Karpas-422 (cell line): ENCODE measurements around the gene PRSS1. TPM values are rescaled to one million over a fixed set of nuclear protein-coding genes. Genes with fewer than 3 reads are reported as not detected.

ENCODE experiments used
- DNase-seq: peaks from one replicate; pipeline ENCODE4 v3.0.0-alpha.2; 2015
- H2AFZ ChIP-seq: fragments of 200-600 bp; sonication (generic); 2 replicates; pipeline ENCODE4 v1.6.1; 2014; ENCODE audit warnings: antibody characterized with exemption, low read length, mixed read lengths
- H3K27ac ChIP-seq: fragments of 200-600 bp; sonication (generic); 2 replicates; pipeline ENCODE4 v1.5.1; 2014; ENCODE audit warnings: mild to moderate bottlenecking, low read length, moderate library complexity
- H3K27me3 ChIP-seq: fragments of 200-600 bp; sonication (generic); 2 replicates; pipeline ENCODE4 v1.6.1; 2014; ENCODE audit warnings: low read length, mixed read lengths
- H3K36me3 ChIP-seq: fragments of 200-600 bp; sonication (generic); 2 replicates; pipeline ENCODE4 v1.6.1; 2014; ENCODE audit warnings: low read length, mixed read lengths; ENCODE audit not compliant: insufficient read depth
- H3K4me1 ChIP-seq: fragments of 200-600 bp; sonication (generic); 2 replicates; pipeline ENCODE4 v1.6.1; 2014; ENCODE audit warnings: mild to moderate bottlenecking, low read length, mixed read lengths
- H3K4me2 ChIP-seq: fragments of 200-600 bp; sonication (generic); 2 replicates; pipeline ENCODE4 v1.6.1; 2014; ENCODE audit warnings: low read length, low read depth, mild to moderate bottlenecking; ENCODE audit not compliant: poor library complexity, severe bottlenecking
- H3K4me3 ChIP-seq: fragments of 200-600 bp; sonication (generic); 2 replicates; pipeline ENCODE4 v1.5.1; 2014; ENCODE audit warnings: mild to moderate bottlenecking, antibody characterized with exemption, low read length, mixed read lengths
- H3K79me2 ChIP-seq: fragments of 200-600 bp; sonication (generic); 2 replicates; pipeline ENCODE4 v1.6.1; 2014; ENCODE audit warnings: mild to moderate bottlenecking, low read length, mixed read lengths
- H3K9ac ChIP-seq: fragments of 200-600 bp; sonication (generic); 2 replicates; pipeline ENCODE4 v1.6.0; 2014; ENCODE audit warnings: low read length
- H3K9me2 ChIP-seq: fragments of 200-600 bp; sonication (generic), shearing (Covaris generic); replicated peaks from 2 replicates; pipeline ENCODE4 v1.6.0; 2014; ENCODE audit warnings: mild to moderate bottlenecking, low read length, moderate library complexity; ENCODE audit not compliant: insufficient read depth
- H3K9me3 ChIP-seq: fragments of 300-700, 200-600 bp; sonication (generic); 2 replicates; pipeline ENCODE4 v1.6.1; 2014; ENCODE audit warnings: low read length, mixed read lengths
- H4K20me1 ChIP-seq: fragments of 200-600 bp; sonication (generic); 2 replicates; pipeline ENCODE4 v1.6.1; 2014; ENCODE audit warnings: mild to moderate bottlenecking, antibody characterized with exemption, low read length, low read depth; ENCODE audit not compliant: insufficient read depth
- total RNA-seq: library from RNA; depleted of rRNA; stranded (reverse); fragments of >200 nt; shearing (Covaris generic); gene quantifications from 2 replicates; pipeline ENCODE4 v1.2.3, GENCODE V29; 2014; ENCODE audit warnings: low replicate concordance

Gene PRSS1
- total RNA-seq, 1 experiment from 2014 or later, result not detected

DNA sequence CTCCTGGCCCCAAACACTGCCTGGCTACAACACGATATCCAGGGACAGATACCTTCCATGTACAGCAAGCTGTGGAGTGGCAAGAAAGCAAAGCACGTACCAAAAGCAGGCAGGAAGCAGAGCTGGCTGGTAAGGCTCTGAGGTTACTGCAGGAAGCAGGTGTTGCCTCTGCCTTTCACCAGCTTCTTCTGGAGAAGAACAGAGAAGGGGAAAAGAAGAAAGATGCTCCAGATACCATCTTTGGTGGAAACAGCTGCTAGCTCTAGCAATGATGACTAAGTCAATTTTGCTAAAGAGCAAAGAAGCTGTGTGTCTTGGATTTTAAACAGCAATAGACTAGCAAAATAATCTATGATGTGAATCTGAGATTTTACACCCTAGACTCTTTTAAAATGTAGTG is 34.9 kb upstream of the PRSS1 start:
- Histone ChIP-seq H3K4me1 (no peaks in the 10 kb centered on the region), H3K27me3 (no peaks in the 10 kb centered on the region), H3K4me2 (no peak overlapping the region), H4K20me1 (no peaks in the 10 kb centered on the region), H3K36me3 (no peaks in the 10 kb centered on the region), H3K4me3 (no peak overlapping the region), H3K9me3 (no peaks in the 10 kb centered on the region), H3K27ac (no peak overlapping the region), H3K9ac (no peak overlapping the region), H3K9me2 (no peaks in the 10 kb centered on the region), H2AFZ (no peak overlapping the region), H3K79me2 (no peaks in the 10 kb centered on the region)
- no peak for DNase-seq

DNA sequence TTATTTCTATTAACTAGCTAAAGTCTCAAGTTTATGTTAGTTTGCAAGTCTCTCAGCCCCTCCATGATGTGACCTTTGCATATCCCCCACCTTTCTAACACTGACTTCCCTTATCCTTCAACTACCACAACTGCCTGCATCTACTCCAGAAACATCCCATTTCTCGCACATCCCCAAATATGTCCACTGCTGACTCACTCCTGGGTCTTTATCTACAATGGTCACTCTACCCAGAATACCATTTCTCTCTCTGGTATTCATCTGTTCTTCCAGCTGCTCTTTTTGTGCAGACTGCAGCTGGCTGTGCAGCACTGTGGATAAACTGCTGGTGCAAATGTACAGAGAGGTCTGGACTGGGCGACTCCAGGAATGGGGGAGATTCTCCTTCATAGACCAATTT is 32.7 kb upstream of the PRSS1 start:
- Histone ChIP-seq H2AFZ (no peak overlapping the region), H4K20me1 (no peaks in the 10 kb centered on the region), H3K27me3 (no peaks in the 10 kb centered on the region), H3K9me2 (no peaks in the 10 kb centered on the region), H3K4me2 (no peak overlapping the region), H3K79me2 (no peaks in the 10 kb centered on the region), H3K9me3 (no peaks in the 10 kb centered on the region), H3K4me3 (no peak overlapping the region), H3K27ac (no peak overlapping the region), H3K9ac (no peak overlapping the region), H3K36me3 (no peaks in the 10 kb centered on the region), H3K4me1 (no peaks in the 10 kb centered on the region)
- no peak for DNase-seq

DNA sequence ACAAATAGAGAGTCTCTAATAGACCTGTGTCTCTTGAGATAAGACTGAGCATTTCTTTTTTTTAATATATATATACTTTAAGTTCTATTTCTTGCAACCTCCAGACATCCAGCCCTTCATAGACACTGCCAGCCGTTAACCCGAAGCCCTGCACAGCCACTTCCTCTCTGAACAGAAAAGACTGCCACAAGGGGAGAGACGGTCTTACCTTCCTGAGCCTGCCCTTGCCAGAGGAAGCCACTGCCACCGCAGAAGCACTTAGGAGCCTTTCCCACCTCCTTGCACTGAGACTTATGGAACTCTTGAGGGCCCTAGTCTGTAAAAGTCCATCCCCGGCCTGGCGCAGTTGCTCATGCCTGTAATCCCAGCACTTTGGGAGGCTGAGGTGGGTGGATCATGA is 31.8 kb upstream of the PRSS1 start:
- DNase-seq, result no peak
- Histone ChIP-seq H3K9ac (no peak overlapping the region), H3K27ac (no peak overlapping the region), H3K4me2 (no peak overlapping the region), H3K9me3 (no peaks in the 10 kb centered on the region), H3K27me3 (no peaks in the 10 kb centered on the region), H3K4me1 (no peaks in the 10 kb centered on the region), H3K9me2 (no peaks in the 10 kb centered on the region), H3K4me3 (no peak overlapping the region), H2AFZ (no peak overlapping the region), H3K79me2 (no peaks in the 10 kb centered on the region), H4K20me1 (no peaks in the 10 kb centered on the region), H3K36me3 (no peaks in the 10 kb centered on the region)

DNA sequence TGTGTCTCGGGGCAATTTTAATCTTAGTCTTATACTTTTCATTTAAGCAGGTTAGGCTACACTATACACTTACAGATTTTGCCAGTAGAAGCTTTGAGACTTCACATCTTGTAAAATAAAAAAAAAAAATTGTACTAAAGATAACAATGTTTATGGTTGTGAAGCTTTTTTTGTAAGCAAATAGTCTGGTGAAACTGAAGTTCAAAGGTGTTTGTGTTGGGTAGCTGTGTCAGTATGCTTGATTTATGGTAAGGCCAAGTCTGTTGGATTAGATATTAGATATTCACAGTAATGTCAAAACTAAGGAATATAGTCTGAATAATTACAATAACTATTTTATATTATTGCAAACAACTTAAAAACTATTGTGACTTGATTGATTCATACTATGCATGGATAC is 31.0 kb upstream of the PRSS1 start:
- Histone ChIP-seq H3K36me3 (no peaks in the 10 kb centered on the region), H3K27ac (no peak overlapping the region), H3K4me2 (no peak overlapping the region), H3K27me3 (no peaks in the 10 kb centered on the region), H3K4me3 (no peak overlapping the region), H3K9ac (no peak overlapping the region), H3K79me2 (no peaks in the 10 kb centered on the region), H4K20me1 (no peaks in the 10 kb centered on the region), H3K9me3 (no peaks in the 10 kb centered on the region), H2AFZ (no peak overlapping the region), H3K4me1 (no peaks in the 10 kb centered on the region), H3K9me2 (no peaks in the 10 kb centered on the region)
- DNase-seq, result no peak

DNA sequence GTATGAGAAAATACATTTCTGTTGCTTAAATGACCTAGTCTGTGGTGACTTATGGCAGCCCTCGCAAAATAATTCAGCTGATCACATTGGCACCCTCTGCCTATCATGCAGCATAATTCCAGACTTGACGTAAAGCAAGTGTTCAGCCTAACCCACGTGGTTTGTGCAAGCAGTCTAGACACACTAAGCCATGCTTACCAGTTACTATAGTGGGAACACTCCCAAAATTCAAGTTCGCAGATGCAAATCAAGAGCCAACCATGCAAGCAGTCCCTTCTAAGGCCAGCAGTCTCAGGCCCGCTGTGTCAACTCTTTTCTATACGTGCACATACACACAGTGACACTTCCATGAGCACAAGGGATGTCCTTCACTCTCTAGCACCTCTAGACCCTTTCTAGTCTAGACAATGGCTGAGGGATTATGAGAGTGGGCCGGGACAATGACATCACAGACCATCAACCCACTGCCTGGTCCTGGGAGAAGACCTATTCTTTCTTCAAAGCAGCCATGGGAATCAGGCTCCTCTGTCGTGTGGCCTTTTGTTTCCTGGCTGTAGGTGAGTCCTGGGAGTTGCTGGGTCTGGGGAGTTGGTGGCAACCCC is 29.0 kb upstream of the PRSS1 start:
- Histone ChIP-seq H3K9me3 (no peaks in the 10 kb centered on the region), H3K27ac (no peak overlapping the region), H3K4me3 (no peak overlapping the region), H4K20me1 (no peaks in the 10 kb centered on the region), H3K36me3 (no peaks in the 10 kb centered on the region), H2AFZ (no peak overlapping the region), H3K4me1 (no peaks in the 10 kb centered on the region), H3K27me3 (no peaks in the 10 kb centered on the region), H3K9me2 (no peaks in the 10 kb centered on the region), H3K4me2 (no peak overlapping the region), H3K79me2 (no peaks in the 10 kb centered on the region), H3K9ac (no peak overlapping the region)
- no peak for DNase-seq

DNA sequence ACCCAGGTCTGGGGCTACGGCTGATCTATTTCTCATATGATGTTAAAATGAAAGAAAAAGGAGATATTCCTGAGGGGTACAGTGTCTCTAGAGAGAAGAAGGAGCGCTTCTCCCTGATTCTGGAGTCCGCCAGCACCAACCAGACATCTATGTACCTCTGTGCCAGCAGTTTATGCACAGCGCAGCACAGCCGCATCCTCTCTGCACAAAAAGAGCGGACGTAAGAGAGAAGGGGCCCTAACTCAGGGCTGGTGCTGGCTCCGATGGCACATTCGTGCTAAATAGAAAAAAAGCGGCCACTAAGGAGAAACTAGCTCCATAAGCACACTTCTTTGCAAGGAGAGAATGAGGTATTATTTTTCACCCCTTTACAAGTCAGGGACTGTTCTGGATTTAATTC is 28.3 kb upstream of the PRSS1 start:
- H3K9ac ChIP-seq, result no peak overlapping the region
- H3K4me1 ChIP-seq, result no peaks in the 10 kb centered on the region
- no peak overlapping the region for H3K4me2 ChIP-seq
- no peaks in the 10 kb centered on the region for H3K9me2 ChIP-seq
- no peaks in the 10 kb centered on the region for H3K27me3 ChIP-seq
- no peak for DNase-seq
- H4K20me1 ChIP-seq, result no peaks in the 10 kb centered on the region
- H2AFZ ChIP-seq, result no peak overlapping the region
- H3K36me3 ChIP-seq, result no peaks in the 10 kb centered on the region
- no peaks in the 10 kb centered on the region for H3K9me3 ChIP-seq
- H3K4me3 ChIP-seq, result no peak overlapping the region
- no peak overlapping the region for H3K27ac ChIP-seq
- H3K79me2 ChIP-seq, result no peaks in the 10 kb centered on the region

DNA sequence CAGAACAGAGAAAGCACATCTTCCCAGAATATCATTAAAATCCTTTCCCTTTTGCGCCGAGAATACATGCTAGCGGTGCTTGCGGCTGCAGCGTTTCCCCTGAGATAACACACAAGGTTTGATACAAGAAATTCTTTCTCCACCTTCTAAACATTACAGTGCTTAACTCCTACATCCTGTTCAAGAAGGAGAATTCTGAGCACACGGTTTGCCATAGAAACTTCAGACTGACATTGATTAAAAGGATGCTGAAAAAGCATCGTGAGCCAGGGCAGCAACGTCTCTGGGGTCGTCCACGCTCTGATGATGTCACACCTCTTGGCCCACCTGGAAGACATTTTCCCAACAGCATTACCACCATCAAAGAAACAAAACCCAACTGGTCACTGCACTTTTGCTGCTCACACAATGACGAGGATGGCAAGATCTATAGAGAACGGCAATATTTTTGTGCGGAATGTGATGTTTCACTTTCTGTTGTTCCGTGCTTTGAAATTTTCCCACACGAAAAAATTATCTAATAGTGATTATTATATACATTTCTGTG is 27.0 kb upstream of the PRSS1 start:
- Histone ChIP-seq H3K27ac (no peak overlapping the region), H3K79me2 (no peaks in the 10 kb centered on the region), H3K4me1 (no peaks in the 10 kb centered on the region), H3K36me3 (no peaks in the 10 kb centered on the region), H3K4me2 (no peak overlapping the region), H3K27me3 (no peaks in the 10 kb centered on the region), H3K4me3 (no peak overlapping the region), H3K9me3 (no peaks in the 10 kb centered on the region), H3K9ac (no peak overlapping the region), H3K9me2 (no peaks in the 10 kb centered on the region), H4K20me1 (no peaks in the 10 kb centered on the region), H2AFZ (no peak overlapping the region)
- DNase-seq, result no peak

DNA sequence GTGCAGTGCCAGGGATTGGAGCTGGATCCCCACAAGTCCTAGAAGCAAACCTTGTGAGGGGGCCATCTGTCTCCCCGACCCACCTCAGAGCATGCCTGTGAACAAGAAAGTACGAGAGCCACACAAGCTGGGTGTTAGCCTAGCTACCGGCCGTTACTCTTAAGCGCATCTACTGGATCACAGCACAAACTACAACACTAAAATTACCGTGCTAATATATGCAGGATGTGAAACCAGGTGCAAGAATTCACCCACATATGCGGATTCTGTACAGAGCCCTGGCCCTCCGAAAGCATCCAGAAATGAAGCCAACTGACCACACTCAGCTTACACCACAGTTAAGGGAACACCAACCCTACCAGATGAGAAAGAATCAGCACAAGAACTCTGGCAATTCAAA is 16.0 kb upstream of the PRSS1 start:
- H3K4me2 ChIP-seq, result no peak overlapping the region
- H4K20me1 ChIP-seq, result no peaks in the 10 kb centered on the region
- no peaks in the 10 kb centered on the region for H3K9me3 ChIP-seq
- DNase-seq, result no peak
- no peaks in the 10 kb centered on the region for H3K4me1 ChIP-seq
- H3K79me2 ChIP-seq, result no peaks in the 10 kb centered on the region
- no peak overlapping the region for H3K4me3 ChIP-seq
- no peak overlapping the region for H3K9ac ChIP-seq
- H2AFZ ChIP-seq, result no peak overlapping the region
- H3K27me3 ChIP-seq, result no peaks in the 10 kb centered on the region
- H3K36me3 ChIP-seq, result no peaks in the 10 kb centered on the region
- H3K27ac ChIP-seq, result no peak overlapping the region
- H3K9me2 ChIP-seq, result no peaks in the 10 kb centered on the region
